VCaP (cell line): ENCODE data around the gene NUP62CL.
"Not testable (repeated sequence)": the region's sequence is repeated elsewhere in the genome, so short reads cannot be mapped to it uniquely, and the experiment has no call there.

Experiments
- H3K27ac ChIP-seq: fragments of 450-650 bp; 2 replicates; pipeline ENCODE4 v1.5.1; 2017
- CTCF ChIP-seq: fragments of 450-650 bp; conservative IDR thresholded peaks from 2 replicates; pipeline ENCODE4 v1.5.1; 2017; ENCODE audit warnings: mild to moderate bottlenecking, moderate library complexity

The NUP62CL gene

GRCh38 chrX:107206697-107207065, 448 bp upstream of the NUP62CL start:
- no peak for TF ChIP-seq CTCF
- H3K27ac ChIP-seq: no peak overlapping the region

GRCh38 chrX:107204068-107204605, 2.1 kb downstream of the NUP62CL start:
- TF ChIP-seq CTCF: no peak
- H3K27ac ChIP-seq: no peak overlapping the region

- TF ChIP-seq CTCF: no peak
- no peak overlapping the region for H3K27ac ChIP-seq
Measured at GRCh38 chrX:107199491-107199890, 6.7 kb downstream of the NUP62CL start.

- H3K27ac ChIP-seq: not testable (repeated sequence)
Measured at GRCh38 chrX:107198074-107198473, 8.2 kb downstream of the NUP62CL start.

- H3K27ac ChIP-seq: no peak overlapping the region
- TF ChIP-seq CTCF: no peak
Measured at GRCh38 chrX:107197319-107197718, 8.9 kb downstream of the NUP62CL start.

- no peak for TF ChIP-seq CTCF
- H3K27ac ChIP-seq: no peak overlapping the region
Measured at GRCh38 chrX:107171369-107172102, 34.7 kb downstream of the NUP62CL start.

- no peak overlapping the region for H3K27ac ChIP-seq
- no peak for TF ChIP-seq CTCF
Measured at GRCh38 chrX:107168712-107169111, 37.5 kb downstream of the NUP62CL start.

GRCh38 chrX:107168257-107168656, 38.0 kb downstream of the NUP62CL start:
- no peak for TF ChIP-seq CTCF
- H3K27ac ChIP-seq: no peak overlapping the region
